ENCODE data around the gene RREB1.

Gene RREB1

DNA sequence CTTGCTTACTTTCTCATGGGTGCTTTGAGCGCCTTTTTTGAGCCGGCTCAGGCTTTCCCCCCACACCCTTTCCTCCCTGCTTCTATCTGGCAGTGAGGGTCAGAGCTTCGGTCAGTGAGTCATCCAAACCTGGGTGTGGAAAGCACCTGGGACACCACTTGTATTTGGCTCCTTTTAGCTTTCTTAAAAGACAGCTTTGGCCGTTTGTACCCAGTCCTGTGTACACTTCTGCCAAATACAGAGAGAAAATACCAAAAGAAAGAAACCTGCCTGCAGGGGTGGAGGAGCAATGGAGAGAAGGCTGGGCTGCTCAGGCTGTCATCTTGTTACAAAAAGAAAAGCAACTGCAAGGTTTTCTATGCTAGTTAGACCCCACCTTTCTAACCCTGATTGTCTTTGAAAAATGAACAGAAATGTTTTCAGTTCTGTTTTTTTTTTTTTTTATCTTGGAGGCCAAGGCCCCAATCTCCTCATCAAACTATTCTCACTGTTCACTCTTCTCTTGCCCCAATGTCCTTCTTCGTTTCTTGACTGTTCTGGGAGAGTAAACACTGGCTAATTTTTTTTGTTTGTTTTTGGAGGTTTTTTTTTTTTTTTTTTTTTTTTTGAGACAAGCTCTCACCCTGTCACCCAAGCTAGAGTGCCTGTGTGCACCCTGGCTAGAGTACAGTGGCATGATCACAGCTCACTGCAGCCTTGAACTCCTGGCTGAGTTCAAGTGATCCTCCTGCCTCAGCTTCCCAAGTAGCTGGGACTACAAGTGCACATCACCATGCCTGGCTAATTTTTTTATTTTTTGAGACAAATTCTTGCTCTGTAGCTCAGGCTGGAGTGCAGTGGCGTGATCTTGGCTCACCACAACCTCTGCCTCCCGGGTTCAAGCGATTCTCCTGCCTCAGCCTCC is 128.8 kb downstream of the RREB1 start:
- Histone ChIP-seq H3K27me3 (replicated peaks; ENCODE audit: control insufficient read depth, insufficient read depth, low read length) (no peaks in the 10 kb centered on the region), H3K4me1 (ENCODE audit: control insufficient read depth, insufficient read depth, low read length) (peaks cover 27% of the 10 kb centered on the region), H3K36me3 (ENCODE audit: control insufficient read depth, insufficient read depth, low read length, severe bottlenecking) (peaks cover 60% of the 10 kb centered on the region), H3K9me3 (ENCODE audit: control insufficient read depth, low read length) (no peaks in the 10 kb centered on the region), H3K4me3 (ENCODE audit: low read length) (no peak overlapping the region), H3K9ac (ENCODE audit: low read length) (peak overlapping the region; percentile 23)
- DNase-seq (ENCODE audit: low read depth) = no peak

DNA sequence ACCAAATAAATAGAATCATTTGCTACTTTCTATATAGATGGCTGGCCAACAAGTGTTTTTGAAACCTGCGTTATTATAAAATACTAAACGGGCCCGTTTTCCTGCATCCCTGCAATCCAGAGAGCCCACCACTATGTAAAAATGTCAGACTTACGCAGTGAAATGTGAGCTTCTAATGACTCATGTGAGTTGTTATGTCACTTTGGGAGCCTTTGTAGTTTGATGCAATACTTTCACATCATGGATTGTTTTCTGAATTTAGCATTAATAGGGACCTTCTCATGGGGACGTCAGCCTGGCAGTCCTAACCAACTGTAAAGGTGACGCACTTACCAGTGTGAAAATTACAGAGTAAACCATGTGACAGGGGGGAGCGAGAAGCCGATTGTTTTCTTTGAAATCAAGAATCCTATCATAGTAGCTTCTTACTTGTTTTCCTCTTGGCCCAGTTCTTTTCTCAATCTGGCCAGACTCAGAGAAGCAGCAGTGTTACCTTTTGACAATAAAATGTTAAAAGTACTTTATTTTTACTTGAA is 130.0 kb downstream of the RREB1 start:
- no peak for DNase-seq (ENCODE audit: low read depth)
- Histone ChIP-seq H3K4me1 (ENCODE audit: control insufficient read depth, insufficient read depth, low read length) (peaks cover 27% of the 10 kb centered on the region), H3K9ac (ENCODE audit: low read length) (no peak overlapping the region), H3K9me3 (ENCODE audit: control insufficient read depth, low read length) (no peaks in the 10 kb centered on the region), H3K27me3 (replicated peaks; ENCODE audit: control insufficient read depth, insufficient read depth, low read length) (no peaks in the 10 kb centered on the region), H3K4me3 (ENCODE audit: low read length) (no peak overlapping the region), H3K36me3 (ENCODE audit: control insufficient read depth, insufficient read depth, low read length, severe bottlenecking) (peaks cover 56% of the 10 kb centered on the region)

DNA sequence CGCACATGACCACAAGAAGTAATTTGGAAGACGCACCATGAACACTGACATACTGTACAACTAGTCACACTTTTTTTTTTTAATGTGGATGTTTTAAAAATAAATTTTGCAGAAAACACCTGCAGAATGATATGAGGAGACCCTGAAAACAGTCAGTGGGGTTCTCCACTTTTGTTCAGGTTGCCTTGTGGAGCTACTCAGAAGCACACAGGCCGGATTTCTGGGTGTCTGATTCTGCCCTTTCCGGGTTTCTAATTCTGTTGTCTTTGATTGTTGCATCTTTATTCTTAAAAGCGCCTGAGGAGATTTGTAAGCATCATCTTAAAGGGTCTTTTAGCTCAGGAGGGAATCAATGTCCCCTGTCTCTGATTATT is 130.8 kb downstream of the RREB1 start:
- no peak overlapping the region for H3K4me3 ChIP-seq (ENCODE audit: low read length)
- no peaks in the 10 kb centered on the region for H3K27me3 ChIP-seq (replicated peaks; ENCODE audit: control insufficient read depth, insufficient read depth, low read length)
- H3K9me3 ChIP-seq (ENCODE audit: control insufficient read depth, low read length) = no peaks in the 10 kb centered on the region
- no peak for DNase-seq (ENCODE audit: low read depth)
- H3K4me1 ChIP-seq (ENCODE audit: control insufficient read depth, insufficient read depth, low read length) = peaks cover 34% of the 10 kb centered on the region
- H3K9ac ChIP-seq (ENCODE audit: low read length) = peak overlapping the region; percentile 43
- peaks cover 54% of the 10 kb centered on the region for H3K36me3 ChIP-seq (ENCODE audit: control insufficient read depth, insufficient read depth, low read length, severe bottlenecking)

DNA sequence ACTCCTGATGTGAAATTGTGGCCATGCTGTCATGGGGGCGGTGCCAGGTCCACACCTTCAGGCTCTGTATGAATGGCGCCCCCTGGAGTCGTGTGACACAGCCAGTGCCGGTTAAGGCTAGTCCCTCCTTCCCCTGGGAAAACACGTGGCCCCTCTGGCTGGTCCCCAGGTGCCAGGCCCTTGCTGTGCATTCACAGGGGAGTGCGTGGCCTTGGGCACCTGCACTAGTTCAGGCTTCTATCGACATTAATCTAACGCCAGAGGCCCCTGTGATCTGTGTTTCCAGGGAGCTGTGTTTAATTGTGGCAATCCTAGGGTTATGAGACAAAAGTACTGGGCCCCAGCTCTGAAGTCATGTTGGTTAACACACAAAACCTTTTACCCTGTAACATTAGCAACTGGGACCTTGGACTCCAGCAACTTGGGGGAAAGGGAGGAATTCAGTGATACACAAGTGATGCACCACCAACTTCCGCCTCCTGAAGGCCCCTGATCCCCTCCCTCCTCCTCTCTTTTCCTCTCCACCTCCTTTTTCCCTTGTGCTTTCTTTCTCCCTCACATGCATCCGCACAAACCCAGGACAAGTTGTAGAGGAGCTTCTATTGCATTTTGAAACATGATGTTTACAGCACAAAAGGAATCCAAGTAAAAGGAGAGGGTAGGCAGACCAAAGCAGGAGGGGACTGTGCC is 131.3 kb downstream of the RREB1 start:
- peaks cover 34% of the 10 kb centered on the region for H3K4me1 ChIP-seq (ENCODE audit: control insufficient read depth, insufficient read depth, low read length)
- DNase-seq (ENCODE audit: low read depth) = peak; percentile 70
- H3K27me3 ChIP-seq (replicated peaks; ENCODE audit: control insufficient read depth, insufficient read depth, low read length) = no peaks in the 10 kb centered on the region
- H3K9ac ChIP-seq (ENCODE audit: low read length) = peak overlapping the region; percentile 43
- peaks cover 49% of the 10 kb centered on the region for H3K36me3 ChIP-seq (ENCODE audit: control insufficient read depth, insufficient read depth, low read length, severe bottlenecking)
- H3K4me3 ChIP-seq (ENCODE audit: low read length) = no peak overlapping the region
- H3K9me3 ChIP-seq (ENCODE audit: control insufficient read depth, low read length) = no peaks in the 10 kb centered on the region

DNA sequence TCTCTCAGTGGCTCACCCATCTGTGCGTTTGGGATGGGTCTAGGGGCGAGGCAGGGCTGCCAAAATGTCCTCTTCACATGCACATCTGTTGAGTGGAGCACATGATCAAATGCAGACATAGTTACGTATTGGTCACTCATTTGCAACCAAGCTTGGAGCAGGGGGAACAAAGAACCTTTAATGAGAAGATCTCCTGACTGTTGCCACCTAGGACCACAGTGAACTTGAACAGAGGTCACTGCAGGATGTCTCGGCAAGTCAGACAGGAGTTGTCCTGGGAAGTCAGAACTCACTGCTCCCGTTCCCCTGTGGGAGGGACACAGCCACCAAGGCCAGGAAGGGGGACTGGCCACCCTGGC is 131.8 kb downstream of the RREB1 start:
- Histone ChIP-seq H3K27me3 (replicated peaks; ENCODE audit: control insufficient read depth, insufficient read depth, low read length) (no peaks in the 10 kb centered on the region), H3K9ac (ENCODE audit: low read length) (peak overlapping the region; percentile 43), H3K4me3 (ENCODE audit: low read length) (no peak overlapping the region), H3K36me3 (ENCODE audit: control insufficient read depth, insufficient read depth, low read length, severe bottlenecking) (peaks cover 48% of the 10 kb centered on the region), H3K4me1 (ENCODE audit: control insufficient read depth, insufficient read depth, low read length) (peaks cover 34% of the 10 kb centered on the region), H3K9me3 (ENCODE audit: control insufficient read depth, low read length) (no peaks in the 10 kb centered on the region)
- DNase-seq (ENCODE audit: low read depth) = no peak

DNA sequence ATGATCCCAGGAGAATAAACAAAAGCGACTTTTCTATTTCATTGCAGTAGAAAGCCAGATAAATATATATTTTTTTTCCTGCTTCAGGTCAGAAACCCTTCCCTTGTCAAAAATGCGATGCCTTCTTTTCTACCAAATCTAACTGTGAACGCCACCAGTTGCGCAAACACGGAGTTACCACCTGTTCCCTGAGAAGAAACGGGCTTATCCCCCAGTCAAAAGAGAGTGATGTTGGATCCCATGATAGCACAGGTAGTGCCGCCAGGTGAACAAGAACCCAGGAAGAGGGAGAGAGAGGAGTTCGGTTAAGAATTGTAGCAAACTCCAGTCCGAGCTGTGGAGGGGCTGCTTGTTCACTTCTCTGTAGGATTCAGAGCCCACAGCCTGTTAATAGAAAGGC is 132.6 kb downstream of the RREB1 start:
- Histone ChIP-seq H3K36me3 (ENCODE audit: control insufficient read depth, insufficient read depth, low read length, severe bottlenecking) (peaks cover 45% of the 10 kb centered on the region), H3K27me3 (replicated peaks; ENCODE audit: control insufficient read depth, insufficient read depth, low read length) (no peaks in the 10 kb centered on the region), H3K4me1 (ENCODE audit: control insufficient read depth, insufficient read depth, low read length) (peaks cover 34% of the 10 kb centered on the region), H3K9me3 (ENCODE audit: control insufficient read depth, low read length) (no peaks in the 10 kb centered on the region), H3K4me3 (ENCODE audit: low read length) (no peak overlapping the region), H3K9ac (ENCODE audit: low read length) (no peak overlapping the region)
- DNase-seq (ENCODE audit: low read depth) = no peak

DNA sequence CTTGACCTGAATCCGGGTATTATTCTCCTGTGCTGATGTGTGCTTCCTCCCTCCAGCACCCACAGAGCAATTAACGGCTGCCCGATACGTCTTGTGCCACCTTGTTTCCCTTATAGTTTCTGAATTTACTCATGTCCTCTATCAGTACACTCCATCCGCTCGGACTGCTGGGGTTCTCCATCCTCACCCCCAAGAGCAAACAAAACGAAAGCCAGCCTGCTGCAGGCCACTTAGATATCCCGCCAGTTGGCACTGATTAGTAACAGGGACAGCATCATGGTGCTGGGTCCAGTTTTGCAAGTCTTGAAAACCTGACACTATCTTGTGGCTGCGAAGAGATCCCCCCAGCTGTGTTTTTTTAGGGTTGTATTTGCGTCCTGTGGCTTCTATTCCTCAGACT is 133.4 kb downstream of the RREB1 start:
- Histone ChIP-seq H3K4me3 (ENCODE audit: low read length) (no peak overlapping the region), H3K36me3 (ENCODE audit: control insufficient read depth, insufficient read depth, low read length, severe bottlenecking) (peaks cover 45% of the 10 kb centered on the region), H3K27me3 (replicated peaks; ENCODE audit: control insufficient read depth, insufficient read depth, low read length) (no peaks in the 10 kb centered on the region)

DNA sequence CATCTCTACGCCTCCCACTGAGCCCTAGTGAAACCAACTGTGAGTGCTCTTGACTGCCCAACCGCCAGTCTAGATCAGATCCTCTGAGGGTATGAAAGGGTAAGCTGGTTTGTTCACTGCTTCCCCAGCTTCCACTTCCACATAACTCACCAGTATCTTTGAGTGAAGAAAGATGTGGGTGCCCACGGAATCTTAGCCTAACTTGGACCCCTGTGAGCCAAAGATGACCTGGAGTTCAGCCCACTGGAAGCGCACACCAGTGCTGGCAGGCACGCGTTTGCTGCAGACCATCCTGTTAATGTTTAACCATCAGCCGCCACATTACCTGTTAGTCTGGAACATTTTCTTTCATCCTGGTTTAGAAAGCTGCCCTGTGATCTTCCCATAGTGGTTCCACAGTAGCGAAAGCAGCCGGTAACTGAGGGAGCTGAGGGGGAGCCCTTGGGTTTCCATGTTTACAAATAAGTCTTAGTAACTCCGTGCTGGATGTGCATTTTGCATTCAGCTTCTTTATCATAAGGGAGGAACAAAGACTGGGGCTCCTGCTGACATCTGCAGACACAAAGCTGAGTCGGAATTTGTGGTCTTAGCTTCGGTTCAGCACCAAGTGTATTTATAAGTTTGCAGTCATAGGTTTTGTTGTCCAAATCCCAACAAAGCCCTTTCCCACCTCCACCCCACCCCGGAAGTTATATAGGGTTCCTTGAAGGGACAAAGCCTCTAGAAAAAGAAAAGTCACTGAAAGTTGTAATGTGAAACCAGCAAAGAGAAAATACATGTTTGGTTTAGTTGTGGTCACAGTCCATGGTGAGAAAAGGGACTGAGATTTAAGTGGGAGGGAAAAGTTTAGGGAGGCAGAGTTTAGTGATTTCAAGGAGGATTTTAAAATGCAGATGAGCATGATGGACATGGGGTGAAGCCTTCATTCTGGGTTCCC is 134.2 kb downstream of the RREB1 start:
- no peaks in the 10 kb centered on the region for H3K9me3 ChIP-seq (ENCODE audit: control insufficient read depth, low read length)
- peak overlapping the region; percentile 46 for H3K9ac ChIP-seq (ENCODE audit: low read length)
- DNase-seq (ENCODE audit: low read depth) = peak; percentile 44
- no peaks in the 10 kb centered on the region for H3K27me3 ChIP-seq (replicated peaks; ENCODE audit: control insufficient read depth, insufficient read depth, low read length)
- H3K4me3 ChIP-seq (ENCODE audit: low read length) = no peak overlapping the region
- peaks cover 20% of the 10 kb centered on the region for H3K4me1 ChIP-seq (ENCODE audit: control insufficient read depth, insufficient read depth, low read length)
- peaks cover 52% of the 10 kb centered on the region for H3K36me3 ChIP-seq (ENCODE audit: control insufficient read depth, insufficient read depth, low read length, severe bottlenecking)

More for the DNA sequence above, 133.4 kb downstream of the RREB1 start:
- H3K4me1 ChIP-seq (ENCODE audit: control insufficient read depth, insufficient read depth, low read length) = peaks cover 27% of the 10 kb centered on the region
- no peaks in the 10 kb centered on the region for H3K9me3 ChIP-seq (ENCODE audit: control insufficient read depth, low read length)
- DNase-seq (ENCODE audit: low read depth) = no peak
- no peak overlapping the region for H3K9ac ChIP-seq (ENCODE audit: low read length)

DNA sequence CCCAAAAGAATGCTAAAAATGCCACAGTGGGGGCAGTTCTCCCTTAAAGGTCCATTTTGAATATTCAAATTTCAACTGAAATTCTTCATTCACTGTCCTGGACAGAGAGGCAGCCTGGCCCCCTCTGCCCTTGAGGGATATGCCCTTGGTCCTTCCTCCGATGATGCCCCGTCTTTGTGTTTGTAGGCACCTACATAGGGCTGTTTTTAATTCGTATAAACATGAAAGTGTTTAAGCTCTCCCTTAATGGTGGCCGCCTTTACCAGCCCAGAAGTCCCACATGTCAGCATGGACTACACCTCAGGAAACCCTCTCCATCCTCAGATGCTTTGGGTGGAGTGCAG is 135.0 kb downstream of the RREB1 start:
- no peaks in the 10 kb centered on the region for H3K27me3 ChIP-seq (replicated peaks; ENCODE audit: control insufficient read depth, insufficient read depth, low read length)
- H3K4me3 ChIP-seq (ENCODE audit: low read length) = no peak overlapping the region
- peak overlapping the region; percentile 46 for H3K9ac ChIP-seq (ENCODE audit: low read length)
- H3K9me3 ChIP-seq (ENCODE audit: control insufficient read depth, low read length) = no peaks in the 10 kb centered on the region
- peaks cover 60% of the 10 kb centered on the region for H3K36me3 ChIP-seq (ENCODE audit: control insufficient read depth, insufficient read depth, low read length, severe bottlenecking)
- no peak for DNase-seq (ENCODE audit: low read depth)
- H3K4me1 ChIP-seq (ENCODE audit: control insufficient read depth, insufficient read depth, low read length) = peaks cover 20% of the 10 kb centered on the region

DNA sequence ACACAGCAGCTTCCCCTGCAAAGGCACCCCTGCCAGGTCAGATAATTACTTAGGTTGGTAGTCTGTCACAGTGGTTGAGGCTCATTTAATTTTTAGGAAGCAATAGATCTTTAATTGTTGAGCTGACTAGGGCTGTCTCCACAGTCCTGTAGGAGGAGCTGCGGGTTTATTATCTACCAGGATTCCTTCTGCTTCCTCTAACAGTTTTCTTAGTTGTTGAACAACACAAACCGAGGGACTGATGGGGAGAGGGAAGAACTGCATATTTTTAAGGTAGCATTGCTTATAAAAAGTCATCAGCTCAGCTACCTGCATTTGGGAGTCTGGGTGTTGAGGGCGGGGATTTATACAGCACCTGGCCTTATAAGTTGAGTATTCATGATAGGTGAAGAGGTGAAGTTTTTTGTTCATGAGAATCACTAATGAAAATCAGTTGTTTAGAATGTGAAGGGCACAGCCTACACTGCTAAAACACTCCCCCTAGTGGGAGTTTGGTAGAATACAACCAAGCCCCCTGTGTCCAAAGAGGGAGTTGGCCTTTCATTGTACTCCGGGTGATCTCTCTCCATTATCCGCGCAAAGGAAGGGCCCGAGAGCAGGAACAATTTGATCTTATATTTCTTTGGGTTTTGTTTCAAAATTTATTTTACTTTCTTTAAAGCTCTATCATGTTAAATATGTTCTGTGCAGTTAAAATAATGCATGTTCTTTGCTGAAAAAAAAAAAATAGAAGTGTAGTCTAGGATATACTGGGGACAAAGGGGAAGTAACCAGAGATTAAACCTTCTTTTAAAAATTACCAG is 135.6 kb downstream of the RREB1 start:
- Histone ChIP-seq H3K4me1 (ENCODE audit: control insufficient read depth, insufficient read depth, low read length) (peaks cover 18% of the 10 kb centered on the region), H3K36me3 (ENCODE audit: control insufficient read depth, insufficient read depth, low read length, severe bottlenecking) (peaks cover 66% of the 10 kb centered on the region), H3K4me3 (ENCODE audit: low read length) (no peak overlapping the region), H3K27me3 (replicated peaks; ENCODE audit: control insufficient read depth, insufficient read depth, low read length) (no peaks in the 10 kb centered on the region), H3K9ac (ENCODE audit: low read length) (peak overlapping the region; percentile 46), H3K9me3 (ENCODE audit: control insufficient read depth, low read length) (no peaks in the 10 kb centered on the region)
- DNase-seq (ENCODE audit: low read depth) = peak; percentile 91

Data from adipocyte (in vitro differentiated cells).